ENCODE results near the gene ZFC3H1. TPM values are rescaled to one million over a fixed set of nuclear protein-coding genes. Genes with fewer than 3 reads are reported as not detected.
A peak's percentile ranks its signal among the peaks of the same experiment; 100 is the strongest.
"Not testable (repeated sequence)": the region's sequence is repeated elsewhere in the genome, so short reads cannot be mapped to it uniquely, and the experiment has no call there.

ZFC3H1 gene, protein sequence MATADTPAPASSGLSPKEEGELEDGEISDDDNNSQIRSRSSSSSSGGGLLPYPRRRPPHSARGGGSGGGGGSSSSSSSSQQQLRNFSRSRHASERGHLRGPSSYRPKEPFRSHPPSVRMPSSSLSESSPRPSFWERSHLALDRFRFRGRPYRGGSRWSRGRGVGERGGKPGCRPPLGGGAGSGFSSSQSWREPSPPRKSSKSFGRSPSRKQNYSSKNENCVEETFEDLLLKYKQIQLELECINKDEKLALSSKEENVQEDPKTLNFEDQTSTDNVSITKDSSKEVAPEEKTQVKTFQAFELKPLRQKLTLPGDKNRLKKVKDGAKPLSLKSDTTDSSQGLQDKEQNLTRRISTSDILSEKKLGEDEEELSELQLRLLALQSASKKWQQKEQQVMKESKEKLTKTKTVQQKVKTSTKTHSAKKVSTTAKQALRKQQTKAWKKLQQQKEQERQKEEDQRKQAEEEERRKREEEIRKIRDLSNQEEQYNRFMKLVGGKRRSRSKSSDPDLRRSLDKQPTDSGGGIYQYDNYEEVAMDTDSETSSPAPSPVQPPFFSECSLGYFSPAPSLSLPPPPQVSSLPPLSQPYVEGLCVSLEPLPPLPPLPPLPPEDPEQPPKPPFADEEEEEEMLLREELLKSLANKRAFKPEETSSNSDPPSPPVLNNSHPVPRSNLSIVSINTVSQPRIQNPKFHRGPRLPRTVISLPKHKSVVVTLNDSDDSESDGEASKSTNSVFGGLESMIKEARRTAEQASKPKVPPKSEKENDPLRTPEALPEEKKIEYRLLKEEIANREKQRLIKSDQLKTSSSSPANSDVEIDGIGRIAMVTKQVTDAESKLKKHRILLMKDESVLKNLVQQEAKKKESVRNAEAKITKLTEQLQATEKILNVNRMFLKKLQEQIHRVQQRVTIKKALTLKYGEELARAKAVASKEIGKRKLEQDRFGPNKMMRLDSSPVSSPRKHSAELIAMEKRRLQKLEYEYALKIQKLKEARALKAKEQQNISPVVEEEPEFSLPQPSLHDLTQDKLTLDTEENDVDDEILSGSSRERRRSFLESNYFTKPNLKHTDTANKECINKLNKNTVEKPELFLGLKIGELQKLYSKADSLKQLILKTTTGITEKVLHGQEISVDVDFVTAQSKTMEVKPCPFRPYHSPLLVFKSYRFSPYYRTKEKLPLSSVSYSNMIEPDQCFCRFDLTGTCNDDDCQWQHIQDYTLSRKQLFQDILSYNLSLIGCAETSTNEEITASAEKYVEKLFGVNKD (N-terminal part only)
- total RNA-seq (2014; rRNA removed; shearing (Covaris generic)): 9.7 and 11.8 TPM in 2 replicates

DNA sequence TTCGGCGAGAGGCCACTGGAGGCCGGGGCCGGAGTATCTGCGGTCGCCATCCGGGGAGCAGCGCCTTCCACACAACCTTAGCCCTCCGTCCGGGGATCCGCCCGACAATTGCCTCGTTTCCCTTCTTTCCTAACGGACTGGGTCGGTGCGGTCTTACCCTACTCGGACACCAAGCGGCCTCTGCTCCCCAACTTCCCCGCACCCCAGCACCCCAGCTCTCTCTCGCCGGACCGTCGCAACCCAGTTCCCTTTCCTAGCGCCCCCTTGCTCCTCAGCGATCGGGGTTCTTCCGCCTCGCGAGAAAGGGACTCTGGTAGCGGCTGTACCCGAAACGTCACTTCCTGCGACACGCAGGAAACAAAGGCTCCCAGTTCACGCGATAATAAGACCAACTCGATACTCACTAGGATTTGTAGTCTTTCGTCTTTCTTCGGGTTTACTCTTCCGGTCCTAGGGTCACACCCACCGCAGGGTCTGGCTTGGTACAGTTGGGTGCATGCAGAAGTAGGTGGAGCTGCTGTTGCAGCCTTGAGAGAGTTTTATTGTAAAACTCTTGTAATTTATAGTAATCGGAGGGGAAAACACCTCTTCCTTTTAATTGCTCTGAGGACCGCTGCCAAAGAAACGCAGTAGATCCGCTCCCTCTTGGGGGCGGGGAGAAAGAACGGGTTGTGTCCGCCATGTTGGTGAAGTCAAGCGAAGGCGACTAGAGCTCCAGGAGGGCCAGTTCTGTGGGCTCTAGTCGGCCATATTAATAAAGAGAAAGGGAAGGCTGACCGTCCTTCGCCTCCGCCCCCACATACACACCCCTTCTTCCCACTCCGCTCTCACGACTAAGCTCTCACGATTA is at the start of gene ZFC3H1, which contains the start of gene THAP2:
ZFC3H1 (minus strand) TSS at position 288 of the 850 bp plus-strand sequence; CDS start at position 50, 238 bp downstream.
THAP2 (plus strand) TSS at position 741 of the 850 bp plus-strand sequence. CDS start 209 bp downstream, outside the sequence.
- in situ Hi-C loops (cut with HindIII; ENCODE audit: low sequenced_read_pairs): no loop called here
- peak; percentile 100 for DNase-seq (ENCODE audit: low spot score)

DNA sequence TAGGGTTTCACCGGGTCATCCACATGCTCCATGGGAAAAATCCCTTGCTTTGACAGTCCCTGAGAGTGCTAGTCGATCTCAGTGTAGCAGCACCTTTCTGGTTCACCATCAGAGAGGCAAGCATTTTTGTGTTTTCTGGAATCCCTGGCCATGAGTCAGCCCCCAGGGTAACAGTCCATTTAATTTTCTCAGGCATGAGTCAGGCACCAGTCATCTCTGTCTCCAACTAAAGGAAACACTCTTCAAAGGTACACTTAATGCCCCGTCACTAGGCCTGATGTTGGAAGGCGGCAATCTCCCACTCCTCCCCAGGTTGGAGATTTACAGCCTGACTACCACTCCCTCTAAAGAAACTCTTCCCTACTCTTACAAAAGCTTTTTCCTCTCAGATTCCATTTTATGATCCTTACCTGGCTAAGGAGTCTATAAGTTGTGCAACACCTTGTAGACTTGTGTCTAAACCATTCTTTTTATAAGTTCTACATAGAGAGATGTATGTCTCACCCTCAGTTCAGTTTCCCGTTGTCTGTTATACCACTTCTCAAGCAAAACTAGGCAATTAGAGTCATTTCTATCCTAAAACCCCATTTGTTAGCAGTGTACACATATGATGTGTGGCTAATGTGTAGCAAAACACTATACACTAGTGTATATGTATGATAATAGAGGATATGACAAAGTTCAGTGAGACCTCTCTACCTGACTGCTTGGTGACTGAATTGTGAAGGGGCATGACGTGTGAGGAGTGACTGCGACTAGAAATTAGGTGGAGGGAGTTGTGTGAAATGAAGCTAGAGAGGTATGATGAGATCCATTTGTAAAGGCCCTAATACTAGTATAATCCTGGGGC is 46.9 kb upstream of the ZFC3H1 start:
- in situ Hi-C loops (cut with HindIII; ENCODE audit: low sequenced_read_pairs): no loop called here
- no peak for DNase-seq (ENCODE audit: low spot score)

DNA sequence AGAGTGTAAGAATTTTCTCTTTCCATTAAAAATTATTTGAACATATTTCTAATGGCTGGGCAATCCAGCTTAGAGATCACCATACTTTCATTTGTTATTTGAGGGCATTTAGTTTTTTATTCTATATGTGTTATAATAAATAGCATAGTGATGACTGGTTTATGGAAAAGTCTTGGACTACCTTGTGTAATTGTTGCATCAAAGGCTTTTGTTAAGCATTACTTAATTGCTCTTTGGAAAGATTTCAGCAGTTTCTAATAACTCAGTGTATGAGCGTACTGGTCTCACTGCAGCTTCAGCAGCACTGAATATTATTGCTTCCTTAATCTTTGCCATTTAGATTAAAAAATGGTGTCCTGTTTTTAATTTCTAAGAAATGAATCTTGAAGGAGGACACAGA is 45.0 kb upstream of the ZFC3H1 start:
- in situ Hi-C loops (cut with HindIII; ENCODE audit: low sequenced_read_pairs): no loop called here
- no peak for DNase-seq (ENCODE audit: low spot score)

DNA sequence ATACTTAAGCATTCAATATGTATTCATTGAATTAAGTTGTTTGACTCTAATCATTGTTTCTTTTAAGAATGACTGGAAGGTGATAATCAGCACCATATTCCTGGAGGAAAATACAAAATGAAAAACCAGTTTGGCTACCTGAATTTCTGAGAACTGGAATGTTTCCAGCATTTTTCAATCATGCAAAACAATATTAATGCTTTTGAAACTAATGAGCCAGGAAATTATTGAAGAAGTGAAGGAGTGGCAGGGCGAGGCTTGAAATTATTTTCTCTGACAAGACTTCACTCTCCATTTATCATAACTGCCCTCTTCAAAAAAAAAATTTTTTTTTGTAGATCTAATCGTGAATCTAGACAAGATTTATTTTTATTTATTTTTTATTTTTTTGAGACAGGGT is 41.3 kb upstream of the ZFC3H1 start:
- no peak for DNase-seq (ENCODE audit: low spot score)
- in situ Hi-C loops (cut with HindIII; ENCODE audit: low sequenced_read_pairs): no loop called here

DNA sequence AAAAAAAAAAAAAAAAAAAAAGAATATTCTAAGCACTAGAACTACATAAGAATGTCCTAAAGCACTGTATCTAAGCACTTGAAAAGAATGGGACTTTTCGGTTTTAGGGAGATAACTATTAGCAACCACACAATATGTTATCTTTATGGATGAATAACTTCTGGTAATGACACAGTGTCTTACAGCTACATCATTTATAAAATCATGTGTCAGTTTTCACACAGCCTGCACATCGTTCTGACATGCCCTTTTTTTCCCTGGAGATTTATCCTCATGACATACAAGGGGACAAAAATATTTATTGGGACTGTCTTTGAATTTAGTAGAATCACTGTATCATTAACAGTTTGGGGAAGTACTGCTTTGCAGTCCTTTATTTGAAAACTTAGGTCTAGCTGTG is 39.6 kb upstream of the ZFC3H1 start:
- in situ Hi-C loops (cut with HindIII; ENCODE audit: low sequenced_read_pairs): no loop called here
- no peak for DNase-seq (ENCODE audit: low spot score)

DNA sequence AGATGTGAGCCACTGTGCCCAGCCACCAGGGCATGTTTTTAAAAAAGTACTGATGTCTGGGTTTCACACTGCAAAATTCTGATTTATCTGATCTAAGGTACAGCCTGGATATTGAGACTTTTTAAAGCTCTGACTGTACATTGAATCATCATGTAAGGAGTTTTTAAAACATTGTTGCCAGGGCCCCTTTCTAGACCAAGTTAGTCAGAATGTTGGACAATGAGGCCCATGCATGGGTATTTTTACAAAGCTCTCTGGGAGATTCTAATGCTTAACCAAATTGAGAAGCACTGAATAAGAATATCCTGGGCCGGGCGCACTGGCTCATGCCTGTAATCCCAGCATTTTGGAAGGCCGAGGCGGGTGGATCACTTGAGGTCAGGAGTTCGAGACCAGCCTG is 38.9 kb upstream of the ZFC3H1 start:
- no peak for DNase-seq (ENCODE audit: low spot score)
- in situ Hi-C loops (cut with HindIII; ENCODE audit: low sequenced_read_pairs): no loop called here

DNA sequence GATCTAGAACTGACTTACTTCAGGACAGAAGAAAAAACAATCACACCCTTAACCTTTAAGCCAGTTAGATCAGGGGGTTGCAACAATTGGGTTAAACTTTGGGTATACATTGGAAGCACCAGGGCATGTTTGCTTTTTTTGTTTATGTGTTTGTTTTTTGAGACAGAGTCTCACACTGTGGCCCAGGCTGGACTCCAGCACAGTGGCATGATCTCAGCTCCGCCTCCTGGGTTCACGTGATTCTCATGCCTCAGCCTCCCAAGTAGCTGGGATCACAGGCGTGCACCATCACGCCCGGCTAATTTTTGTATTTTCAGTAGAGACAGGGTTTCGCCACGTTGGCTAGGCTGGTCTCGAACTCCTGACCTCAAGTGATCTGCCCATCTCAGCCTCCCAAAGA is 38.5 kb upstream of the ZFC3H1 start:
- not testable (repeated sequence) for DNase-seq (ENCODE audit: low spot score)

DNA sequence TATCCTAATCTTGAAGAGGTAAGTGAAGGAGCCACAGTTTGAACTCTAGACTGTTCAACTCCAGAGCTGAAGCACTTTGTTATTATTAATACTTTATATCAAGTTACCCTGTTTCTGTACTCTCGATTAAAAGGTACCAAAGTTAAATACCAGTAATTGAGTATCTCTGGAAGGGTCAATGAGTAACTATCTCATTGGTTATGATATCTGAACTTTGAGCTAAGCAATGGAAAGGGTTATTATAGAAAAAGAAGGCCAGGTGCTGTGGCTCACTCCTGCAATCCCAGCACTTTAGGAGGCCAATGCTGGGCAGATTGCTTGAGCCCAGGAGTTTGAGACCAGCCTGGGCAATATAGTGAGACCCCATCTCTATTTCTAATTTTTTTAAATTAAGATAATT is 32.1 kb upstream of the ZFC3H1 start:
- in situ Hi-C loops (cut with HindIII; ENCODE audit: low sequenced_read_pairs): no loop called here
- no peak for DNase-seq (ENCODE audit: low spot score)

More for the DNA sequence above, 38.5 kb upstream of the ZFC3H1 start:
- in situ Hi-C loops (cut with HindIII; ENCODE audit: low sequenced_read_pairs): not testable (repeated sequence)

DNA sequence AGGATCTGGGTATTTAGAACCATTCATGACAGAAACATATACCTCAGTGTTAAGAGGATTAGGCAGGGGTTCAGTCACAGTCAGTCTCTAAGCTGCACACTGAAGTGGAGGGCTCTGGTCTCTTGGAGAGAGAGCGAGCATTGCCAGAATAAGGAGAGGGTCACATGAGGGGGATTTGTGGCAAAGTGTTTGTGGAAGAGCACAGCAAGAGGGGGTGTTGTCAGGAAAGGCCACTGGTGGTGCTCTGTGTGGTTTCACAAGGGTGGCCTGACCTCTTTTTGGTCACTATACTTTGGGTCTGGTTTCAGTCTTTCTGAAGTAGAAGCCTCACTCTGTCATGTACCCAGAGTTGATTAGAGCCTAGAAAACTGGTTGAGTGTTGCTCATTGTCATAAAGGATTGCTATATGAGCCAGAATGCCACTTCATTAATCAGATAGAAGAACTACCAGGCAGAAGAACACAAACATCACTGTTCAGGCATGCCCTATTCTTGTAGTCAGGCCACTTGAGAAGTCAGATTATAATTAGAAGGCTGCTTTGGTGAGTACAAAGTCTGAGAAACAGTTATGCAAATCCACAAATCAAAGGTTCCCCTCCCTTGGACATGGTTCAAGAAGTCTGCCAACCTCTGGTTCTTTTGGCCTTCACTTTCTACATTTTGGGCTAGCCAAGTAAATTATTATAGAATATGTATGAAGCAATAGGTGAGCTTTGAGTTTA is 30.6 kb upstream of the ZFC3H1 start:
- DNase-seq (ENCODE audit: low spot score): no peak
- in situ Hi-C loops (cut with HindIII; ENCODE audit: low sequenced_read_pairs): no loop called here

DNA sequence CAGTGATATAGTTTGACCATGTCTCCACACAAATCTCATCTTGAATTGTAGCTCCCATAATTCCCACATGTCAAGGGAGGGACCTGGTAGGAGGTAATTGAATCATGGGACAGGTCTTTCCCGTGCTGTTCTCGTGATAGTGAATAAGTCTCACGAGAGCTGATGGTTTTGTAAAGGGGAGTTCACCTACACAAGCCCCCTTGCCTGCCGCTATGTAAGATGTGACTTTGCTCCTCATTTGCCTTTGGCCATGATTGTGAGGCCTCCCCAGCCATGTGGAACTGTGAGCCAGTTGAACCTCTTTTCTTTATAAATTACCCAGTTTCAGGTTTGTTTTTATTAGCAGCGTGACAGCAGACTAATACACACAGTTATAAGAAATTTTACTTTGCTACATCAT is 30.0 kb upstream of the ZFC3H1 start:
- DNase-seq (ENCODE audit: low spot score); in situ Hi-C loops (cut with HindIII; ENCODE audit: low sequenced_read_pairs): not testable (repeated sequence)

DNA sequence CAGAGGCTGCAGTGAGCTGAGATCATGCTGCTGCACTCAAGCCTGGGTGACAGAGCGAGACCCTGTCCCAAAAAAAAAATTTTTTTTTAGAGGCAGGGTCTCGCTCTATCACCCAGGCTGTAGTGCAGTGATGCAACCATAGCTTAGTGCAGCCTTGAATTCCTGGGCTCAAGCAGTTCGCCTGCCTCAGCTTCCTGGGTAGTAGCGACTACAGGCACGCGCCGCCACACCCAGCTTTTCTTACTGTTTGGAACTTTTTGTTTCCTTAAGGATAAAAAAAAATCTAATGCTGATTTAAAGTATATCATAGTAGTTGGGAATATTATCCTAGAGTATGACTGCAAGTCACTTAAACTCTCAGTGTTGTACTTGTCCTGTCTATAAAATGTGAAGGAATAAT is 29.5 kb upstream of the ZFC3H1 start:
- in situ Hi-C loops (cut with HindIII; ENCODE audit: low sequenced_read_pairs): no loop called here
- DNase-seq (ENCODE audit: low spot score): no peak

DNA sequence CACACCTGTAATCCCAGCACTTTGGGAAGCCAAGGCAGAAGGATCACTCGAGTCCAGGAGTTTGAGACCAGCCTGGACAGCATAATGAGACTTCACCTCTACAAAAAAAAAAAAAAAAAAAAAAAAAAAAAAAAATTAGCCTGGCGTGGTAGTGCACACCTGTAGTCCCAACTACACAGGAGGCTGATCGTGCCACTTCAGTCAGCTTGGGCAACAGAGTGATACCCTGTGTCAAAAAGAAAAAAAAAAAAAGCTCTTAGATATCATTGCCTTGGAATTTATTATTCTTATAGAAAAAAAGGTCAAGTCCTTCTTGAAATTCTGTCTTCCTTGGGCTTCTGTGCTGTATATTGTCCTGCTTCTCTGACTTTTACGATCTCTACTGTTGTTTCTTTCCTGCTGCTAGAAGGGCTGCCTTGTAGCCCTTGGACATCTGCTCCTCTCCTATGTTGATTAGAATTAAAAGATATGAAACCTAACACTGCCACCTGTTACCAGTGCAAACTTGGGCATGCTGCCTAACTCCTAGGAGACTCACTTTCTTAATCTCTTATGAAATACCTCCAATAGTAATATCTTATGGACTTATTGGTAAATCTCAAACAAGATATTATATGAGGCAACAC is 28.0 kb upstream of the ZFC3H1 start:
- in situ Hi-C loops (cut with HindIII; ENCODE audit: low sequenced_read_pairs): no loop called here

DNA sequence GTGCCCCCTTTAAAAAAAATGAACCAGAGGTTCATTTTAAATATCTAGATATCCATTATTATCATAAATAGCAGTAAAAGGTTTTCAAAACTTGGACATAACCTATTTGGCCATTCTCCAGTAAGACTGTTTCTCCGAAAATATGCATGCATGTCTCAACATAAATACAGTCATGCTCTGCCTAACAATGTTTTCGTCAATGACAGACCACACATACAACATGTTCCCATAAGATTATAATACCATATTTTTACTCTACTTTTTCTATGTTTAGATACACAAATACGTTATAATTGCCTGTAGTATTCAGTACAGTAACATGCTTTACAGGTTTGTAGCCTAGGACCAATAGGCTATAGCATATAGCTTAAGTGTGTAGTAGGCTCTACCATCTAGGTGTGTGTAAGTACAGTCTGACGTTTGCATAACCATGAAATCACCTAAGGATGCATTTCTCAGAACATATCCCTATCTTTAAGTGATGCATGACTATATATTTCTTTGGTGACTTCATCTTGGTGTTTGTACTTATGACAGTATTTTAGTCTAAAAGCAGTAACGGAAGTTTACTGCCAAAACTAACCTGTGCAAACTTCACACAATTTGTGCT is 25.4 kb upstream of the ZFC3H1 start:
- in situ Hi-C loops (cut with HindIII; ENCODE audit: low sequenced_read_pairs): no loop called here
- peak; percentile 36 for DNase-seq (ENCODE audit: low spot score)

More for the DNA sequence above, 28.0 kb upstream of the ZFC3H1 start:
- DNase-seq (ENCODE audit: low spot score): peak; percentile 60

DNA sequence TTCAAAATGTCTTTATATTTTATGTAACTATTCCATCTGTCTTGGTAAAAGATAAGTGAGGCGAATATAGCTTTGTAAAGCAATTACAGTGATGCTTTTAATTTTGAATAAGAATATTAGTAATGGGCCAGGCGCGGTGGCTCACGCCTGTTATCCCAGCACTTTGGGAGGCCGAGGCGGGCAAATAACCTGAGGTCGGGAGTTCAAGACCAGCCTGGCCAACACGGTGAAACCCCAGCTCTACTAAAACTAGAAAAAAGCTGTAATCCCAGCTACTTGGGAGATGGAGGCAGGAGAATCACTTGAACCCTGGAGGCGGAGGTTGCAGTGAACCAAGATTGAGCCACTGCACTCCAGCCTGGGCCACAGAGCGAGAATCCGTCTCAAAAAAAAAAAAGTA is 23.5 kb upstream of the ZFC3H1 start:
- in situ Hi-C loops (cut with HindIII; ENCODE audit: low sequenced_read_pairs); DNase-seq (ENCODE audit: low spot score): not testable (repeated sequence)

DNA sequence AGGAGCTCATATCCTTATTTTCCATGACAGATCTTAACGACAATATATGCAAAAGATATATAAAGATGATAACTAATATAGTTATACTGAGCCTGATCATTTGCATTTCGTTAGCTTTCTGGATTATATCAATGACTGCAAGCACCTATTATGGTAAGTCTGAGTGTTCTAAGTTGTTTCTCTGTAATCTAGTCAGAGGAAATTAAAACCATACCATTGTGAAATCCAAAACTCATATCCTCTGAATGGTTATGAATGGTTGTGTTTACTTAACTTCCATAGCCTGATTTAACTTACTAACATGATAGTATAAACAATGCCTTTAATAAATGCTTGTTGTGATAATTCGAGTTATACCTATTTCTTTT is 23.0 kb upstream of the ZFC3H1 start:
- DNase-seq (ENCODE audit: low spot score): no peak
- in situ Hi-C loops (cut with HindIII; ENCODE audit: low sequenced_read_pairs): no loop called here

Data from G401 (cell line).